Hematopoietic multipotent progenitor cell treated with erythropoietin and hydrocortisone succinate and interleukin-3 and kit ligand, for 4 days (in vitro differentiated cells): Measurements from ENCODE around the gene CLMP.
"Not testable (repeated sequence)": the region's sequence is repeated elsewhere in the genome, so short reads cannot be mapped to it uniquely, and the experiment has no call there.

Experiments used
- DNase-seq: peaks from one replicate; pipeline ENCODE4 v3.0.0-alpha.2; 2015

Gene CLMP

DNA sequence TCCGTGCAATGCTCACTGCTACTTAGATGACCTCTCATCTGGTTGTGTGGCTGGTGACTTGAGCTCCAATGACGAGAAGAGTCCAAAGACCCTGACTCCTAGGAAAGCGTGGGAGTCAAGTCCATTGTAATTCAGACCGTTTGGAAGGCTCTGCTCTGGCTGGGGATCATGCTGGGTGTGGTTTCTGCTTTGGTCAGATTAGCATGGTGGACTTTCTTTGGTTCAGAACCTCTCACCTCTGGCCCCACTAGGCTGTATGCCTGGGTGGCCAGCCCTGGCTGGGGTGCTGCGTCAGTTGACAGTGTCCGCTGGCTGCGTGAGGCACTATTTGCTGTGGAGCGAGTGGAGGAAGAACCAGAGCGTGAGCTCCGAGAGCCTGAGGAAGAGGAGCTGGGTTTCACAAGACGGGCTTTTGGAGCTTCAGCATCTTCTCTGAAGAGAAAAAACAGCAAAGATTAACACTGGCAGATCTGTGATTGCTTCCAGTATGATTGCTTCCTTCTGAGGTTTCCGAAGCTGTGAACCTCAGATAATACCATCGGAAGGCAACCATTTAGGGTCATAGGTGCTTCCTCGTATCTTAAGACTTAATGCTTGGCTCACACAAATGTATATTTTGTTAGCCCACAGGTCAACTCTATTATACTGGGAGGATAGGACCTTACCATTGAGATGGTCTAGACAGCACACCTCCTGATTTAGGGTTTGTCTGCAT, 121.5 kb downstream of the CLMP start:
- no peak for DNase-seq

DNA sequence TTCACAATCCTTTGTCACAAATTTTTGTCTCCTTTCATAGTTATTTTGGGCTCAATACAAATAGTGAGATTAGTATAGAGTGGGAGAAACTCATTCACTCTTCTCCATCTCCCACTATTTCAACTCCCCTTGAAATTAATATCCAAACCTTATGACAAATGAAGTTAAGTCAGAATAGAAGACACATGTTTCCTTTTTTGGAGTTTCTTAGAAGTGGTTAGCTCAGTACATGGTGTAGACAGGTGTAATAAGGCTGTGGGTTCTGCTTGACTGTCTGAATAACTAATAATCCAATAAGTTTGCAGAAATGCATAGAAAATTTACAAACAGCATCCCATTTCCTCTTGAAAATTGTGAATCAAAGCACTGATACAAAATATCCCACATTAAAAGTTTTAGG, 122.3 kb downstream of the CLMP start:
- no peak for DNase-seq

DNA sequence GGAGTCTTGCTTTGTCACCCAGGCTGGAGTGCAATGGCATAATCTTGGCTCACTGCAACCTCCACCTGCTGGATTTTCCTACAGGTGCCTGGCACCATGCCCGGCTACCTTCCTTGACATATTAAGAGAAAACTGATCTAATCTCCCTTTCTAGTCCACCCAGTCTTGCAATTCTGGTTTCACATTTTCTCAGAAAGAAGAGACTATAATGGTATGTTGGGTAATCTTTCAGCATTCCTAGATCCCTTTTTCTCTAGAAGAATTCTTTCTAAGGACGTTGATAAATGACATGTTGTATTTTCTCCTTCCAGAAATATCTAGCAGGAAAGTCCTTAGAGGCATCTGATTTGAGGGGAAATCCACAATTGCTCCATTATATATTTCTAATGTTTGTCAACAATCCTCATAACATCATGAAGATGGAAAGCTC, 122.7 kb downstream of the CLMP start:
- DNase-seq: no peak

DNA sequence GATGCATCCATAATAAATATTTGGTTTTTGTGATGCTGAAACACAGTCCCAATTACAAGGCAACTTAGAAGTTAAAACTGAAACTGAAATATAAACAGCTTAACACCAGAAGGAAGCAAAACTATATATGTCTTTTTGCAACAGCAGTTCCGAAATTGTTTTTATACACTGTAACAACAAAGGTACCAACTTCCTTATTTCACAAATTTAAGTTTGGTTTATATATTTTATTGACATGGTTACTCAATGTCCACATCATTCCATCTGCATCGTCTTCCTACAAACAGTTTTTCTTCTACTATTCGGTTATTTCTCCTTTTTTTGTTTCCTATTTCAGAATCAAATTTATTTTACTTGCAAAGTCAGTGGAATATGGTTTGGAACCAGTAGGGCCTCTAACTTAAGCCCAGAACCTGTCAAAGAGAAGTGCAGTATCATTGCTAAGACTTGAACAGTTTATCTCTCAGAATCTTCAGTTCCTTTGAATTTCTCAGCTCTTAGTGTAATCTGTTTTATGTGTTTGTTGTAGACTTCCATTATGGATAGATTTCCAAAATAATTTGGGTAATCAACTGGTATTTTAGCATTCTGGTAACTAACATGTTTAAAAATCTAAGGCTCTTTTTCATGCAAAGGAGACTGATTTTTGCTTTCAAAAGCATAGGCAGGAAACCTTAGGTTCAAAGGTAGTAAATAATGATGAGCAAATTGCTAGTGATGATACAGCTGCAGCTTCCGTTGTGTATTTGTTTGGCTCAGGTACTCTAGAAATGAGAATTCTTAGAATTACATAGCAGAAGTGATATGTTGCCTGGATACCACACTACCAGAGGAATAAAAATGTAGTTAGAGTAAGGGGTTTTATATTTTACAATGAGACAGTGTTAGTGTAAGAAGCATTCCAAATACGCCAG, 124.9 kb downstream of the CLMP start:
- peak; percentile 39 for DNase-seq

DNA sequence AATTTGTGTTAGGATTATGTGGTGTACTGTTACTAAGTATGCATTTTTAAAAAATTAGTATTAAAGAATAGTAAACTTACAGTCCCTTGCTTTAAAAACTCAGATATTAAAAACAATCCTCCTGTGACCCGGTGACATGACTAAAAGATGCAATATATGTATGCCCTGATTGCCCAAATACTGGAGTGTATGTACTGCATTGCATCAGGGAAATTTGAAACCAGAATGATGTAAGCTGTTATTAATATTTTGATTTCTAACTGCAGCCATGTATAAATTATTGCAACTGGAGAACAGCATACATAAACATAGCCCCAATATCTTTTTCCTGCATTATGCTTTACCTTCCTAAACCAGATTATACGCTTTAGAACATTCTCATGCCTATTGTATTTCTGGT, 129.4 kb downstream of the CLMP start:
- DNase-seq: no peak

DNA sequence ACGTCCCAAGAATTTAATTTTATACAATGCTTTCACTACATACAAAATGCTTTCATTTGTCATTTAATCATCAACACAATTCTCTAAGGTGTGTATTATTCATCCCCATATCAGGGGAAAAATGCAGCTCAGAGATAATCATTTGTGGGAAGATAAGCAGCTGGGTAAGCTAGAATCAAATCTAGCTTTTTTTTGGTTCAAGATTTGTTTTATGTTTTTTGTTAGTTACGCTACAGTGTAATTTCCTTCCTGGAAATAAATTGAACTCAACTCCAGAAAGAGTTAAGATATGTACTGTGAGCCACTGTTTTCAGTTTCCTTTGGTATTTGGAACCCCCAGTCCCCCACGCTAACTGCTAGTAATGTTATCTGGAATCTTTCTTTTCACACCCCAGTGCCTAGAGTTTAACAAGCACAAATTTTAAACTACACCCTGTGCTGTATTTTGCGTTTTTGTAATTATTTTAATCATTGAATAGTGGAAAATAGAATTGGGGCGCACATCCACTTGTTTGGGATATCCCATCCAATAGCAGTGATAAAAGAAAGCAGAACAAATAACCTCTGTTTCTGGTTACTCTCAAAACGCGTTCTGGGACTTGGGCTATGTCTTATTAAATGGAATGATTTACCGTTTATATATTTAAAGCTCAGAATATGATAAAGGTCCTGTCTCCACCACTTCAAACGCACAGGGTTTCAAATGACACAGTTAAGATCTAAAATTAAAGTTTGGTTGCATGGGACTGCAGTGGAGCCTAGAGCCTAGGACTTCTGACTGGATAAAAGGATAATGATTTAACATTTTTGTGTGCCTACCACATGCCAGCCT, 131.0 kb downstream of the CLMP start:
- peak; percentile 42 for DNase-seq

DNA sequence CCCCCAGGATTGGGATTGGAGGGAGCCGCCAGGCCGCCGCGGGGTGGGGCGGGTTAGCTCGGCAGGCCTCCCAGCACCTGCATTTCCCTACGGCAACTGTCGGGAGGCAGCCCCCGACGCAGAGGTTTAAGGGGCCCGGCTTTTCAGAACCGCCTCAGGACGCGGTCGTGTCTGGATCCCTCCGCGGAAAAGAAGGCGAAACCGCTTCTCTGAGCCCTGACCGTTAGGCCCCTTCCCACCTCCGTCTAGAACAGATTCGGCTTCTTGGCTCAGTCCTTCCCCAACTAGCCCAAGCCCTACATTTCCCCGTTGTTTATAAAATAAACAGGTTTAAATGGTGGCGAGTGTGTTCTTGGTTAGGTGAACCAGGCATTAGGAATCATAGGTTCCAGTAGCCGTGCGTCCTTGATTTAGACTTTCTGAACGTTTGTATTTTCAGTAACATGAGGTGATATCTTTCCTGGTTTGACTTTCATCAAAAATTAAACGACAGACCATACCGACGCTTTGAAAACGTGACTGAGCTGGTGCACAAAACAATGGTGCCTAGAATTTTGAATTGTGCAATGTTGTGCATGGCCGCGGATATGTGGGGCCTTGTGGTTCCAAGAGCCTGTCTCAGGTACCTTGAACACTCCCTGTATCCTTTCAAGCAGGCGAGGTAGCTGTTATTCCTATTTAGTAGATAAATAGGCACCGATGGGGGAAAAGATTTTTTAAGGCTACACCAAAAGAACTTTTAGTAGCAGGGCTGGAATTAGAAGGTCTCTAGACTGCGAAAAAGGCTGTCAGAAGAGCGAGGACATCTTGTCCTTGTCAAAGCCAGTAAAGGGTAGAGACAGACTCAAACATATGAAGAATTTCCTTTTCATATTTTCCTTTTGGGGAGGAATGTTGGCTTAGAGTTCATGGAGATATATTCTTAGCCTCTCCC, 131.9 kb downstream of the CLMP start:
- DNase-seq: peak; percentile 80

DNA sequence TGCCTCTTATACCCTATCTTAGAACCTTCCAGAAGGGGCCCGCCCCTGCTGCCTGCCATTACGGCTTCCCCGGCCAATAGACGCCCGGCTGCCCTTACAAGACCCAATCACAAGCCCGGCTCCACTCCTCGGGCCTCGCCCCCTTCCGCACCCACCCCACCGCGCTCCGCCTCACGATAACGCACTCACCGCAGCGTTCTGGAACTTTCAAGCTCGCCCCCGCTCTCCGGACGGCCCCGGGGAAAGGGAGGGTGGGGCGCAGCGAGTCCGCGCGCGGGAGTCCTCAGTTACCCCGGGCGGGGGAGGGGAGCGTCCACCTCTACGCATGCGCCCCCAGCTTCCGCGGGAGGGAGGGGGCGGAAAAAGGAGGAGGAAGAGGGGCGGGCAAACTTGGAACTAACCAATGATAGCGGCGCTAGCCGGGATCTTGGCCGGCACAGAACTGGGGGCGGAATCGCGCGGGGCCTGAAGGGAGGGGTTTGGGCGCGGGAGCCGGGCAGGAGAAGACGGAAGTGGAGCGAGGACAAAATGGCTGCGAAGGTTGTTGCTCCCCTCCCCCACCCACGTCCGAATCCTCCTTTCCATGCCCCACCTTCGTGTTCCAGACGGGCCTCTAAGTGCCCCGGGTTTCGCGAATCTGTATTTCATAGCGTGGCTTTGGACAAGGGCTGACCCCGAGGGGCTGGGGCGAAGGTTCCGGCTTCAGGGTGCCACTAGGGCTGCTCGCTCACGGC, 132.7 kb downstream of the CLMP start:
- peak; percentile 100 for DNase-seq

DNA sequence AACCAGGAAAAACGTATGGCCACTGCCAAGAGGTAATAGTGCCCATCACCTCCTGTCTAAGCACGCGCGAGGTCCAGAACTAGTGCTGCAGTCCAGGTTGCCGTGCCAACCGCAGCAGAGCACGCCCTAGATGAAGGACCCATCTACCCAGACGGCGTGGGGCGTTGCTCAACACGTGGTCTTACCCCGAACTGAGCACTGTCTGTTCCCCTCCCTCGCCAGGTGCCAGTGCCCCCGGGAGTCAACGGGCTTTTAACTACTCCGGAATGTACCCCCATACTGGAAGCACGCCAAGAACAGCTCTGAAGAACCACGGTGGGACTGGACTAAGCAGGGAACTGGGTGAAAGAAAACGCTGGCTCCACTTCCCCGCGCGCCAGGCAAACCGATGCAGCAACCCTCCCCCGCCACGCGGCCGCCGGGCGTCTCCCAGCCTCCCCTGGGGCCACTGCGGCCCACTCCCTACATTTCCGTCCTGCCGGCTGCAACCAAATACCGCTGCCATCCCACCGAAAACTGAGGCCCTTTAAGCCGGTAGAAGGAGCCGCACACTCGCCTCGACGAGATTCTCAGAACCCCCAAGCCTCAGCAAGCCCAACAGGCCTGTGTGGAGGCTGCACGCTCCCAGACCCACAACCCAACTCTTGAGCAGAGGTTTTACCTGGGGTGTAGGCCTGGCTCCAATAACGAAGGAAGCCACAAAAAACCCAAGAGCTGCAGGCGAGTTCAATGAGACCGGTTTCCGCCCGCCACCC, 133.5 kb downstream of the CLMP start, which contains the start of gene HSPA8:
TSS of gene HSPA8 (minus strand) at position 734 of the 755 bp plus-strand sequence. CDS start 812 bp downstream, outside the sequence.
- DNase-seq: peak; percentile 87

DNA sequence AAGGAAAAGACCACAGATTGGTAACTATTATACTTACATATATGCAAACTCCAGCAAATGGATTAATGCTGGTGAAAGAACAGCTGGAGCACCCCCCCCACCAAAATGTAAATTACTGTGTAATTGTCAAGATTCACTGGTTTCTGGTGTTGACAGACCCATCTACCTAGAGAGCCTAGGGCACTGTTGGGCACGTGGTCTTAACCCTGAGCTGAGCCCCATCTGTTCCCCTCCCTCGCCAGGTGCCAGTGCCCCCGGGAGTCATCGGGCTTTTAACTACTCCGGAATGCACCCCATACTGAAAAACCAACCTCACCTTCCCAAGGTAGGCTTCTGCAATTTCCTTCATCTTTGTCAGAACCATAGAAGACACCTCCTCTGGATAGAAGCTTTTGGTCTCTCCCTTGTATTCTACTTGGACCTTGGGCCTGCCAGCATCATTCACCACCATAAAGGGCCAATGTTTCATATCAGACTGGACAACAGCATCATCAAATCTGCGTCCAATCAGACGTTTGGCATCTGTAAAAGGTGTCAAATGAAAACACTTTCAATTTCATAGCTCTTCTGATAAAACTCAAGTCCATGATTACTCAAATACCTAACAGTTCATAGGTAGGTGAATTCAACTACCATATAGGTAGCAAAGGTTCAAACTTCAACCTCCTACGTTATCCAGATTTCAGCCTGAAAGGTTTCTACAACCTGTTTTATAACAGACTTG, 134.6 kb downstream of the CLMP start:
- peak; percentile 39 for DNase-seq

DNA sequence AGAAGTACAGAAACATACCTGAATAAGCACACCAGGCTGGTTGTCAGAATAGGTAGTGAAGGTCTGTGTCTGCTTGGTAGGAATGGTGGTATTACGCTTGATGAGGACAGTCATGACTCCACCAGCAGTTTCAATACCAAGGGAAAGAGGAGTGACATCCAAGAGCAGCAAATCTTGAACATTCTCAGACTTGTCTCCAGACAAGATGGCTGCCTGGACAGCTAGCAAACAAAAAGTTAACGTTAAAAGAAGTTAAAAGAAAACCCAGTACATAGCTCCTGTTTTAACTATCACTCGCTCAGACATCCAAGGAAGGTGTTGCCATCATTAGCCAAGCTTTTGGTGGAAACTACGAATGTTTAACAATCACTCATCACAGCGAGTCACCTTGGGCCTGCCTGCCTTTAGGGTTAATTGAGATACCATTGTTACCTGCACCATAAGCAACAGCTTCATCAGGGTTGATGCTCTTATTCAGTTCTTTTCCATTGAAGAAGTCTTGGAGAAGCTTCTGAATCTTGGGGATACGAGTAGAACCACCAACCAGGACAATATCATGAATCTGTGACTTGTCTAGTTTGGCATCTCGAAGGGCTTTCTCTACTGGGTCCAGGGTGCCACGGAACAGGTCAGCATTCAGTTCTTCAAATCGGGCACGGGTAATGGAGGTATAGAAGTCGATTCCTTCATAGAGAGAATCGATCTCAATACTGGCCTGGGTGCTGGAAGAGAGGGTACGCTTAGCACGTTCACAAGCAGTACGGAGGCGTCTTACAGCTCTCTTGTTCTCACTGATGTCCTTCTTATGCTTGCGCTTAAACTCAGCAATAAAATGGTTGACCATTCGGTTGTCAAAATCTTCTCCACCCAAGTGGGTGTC, 135.8 kb downstream of the CLMP start:
- not testable (repeated sequence) for DNase-seq

DNA sequence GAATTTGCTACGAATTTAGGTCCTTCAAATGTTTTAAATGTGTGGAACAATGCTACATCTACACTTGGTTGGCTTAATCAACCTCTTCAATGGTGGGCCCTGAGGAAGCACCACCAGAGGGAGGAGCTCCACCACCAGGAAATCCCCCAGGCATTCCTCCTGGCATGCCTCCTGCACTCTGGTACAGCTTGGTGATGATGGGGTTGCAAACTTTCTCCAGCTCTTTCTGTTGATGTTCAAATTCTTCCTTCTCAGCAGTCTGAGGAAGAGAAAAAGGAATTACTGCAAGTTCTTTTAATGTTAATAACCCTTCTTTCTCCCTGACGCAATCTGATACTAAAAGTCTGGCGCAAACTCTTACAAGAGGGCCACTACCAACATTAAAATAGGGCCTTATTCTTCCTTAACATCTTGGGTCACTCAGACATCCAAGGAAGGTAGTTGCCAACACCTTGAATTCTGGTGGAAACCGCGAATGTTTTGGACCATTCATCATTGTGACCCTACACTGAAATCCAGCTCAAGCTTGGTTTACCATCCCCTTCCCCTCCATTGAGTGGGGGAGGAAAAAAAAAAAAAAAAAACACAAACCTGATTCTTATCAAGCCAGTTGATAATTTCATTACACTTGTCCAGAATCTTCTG, 137.3 kb downstream of the CLMP start:
- no peak for DNase-seq

DNA sequence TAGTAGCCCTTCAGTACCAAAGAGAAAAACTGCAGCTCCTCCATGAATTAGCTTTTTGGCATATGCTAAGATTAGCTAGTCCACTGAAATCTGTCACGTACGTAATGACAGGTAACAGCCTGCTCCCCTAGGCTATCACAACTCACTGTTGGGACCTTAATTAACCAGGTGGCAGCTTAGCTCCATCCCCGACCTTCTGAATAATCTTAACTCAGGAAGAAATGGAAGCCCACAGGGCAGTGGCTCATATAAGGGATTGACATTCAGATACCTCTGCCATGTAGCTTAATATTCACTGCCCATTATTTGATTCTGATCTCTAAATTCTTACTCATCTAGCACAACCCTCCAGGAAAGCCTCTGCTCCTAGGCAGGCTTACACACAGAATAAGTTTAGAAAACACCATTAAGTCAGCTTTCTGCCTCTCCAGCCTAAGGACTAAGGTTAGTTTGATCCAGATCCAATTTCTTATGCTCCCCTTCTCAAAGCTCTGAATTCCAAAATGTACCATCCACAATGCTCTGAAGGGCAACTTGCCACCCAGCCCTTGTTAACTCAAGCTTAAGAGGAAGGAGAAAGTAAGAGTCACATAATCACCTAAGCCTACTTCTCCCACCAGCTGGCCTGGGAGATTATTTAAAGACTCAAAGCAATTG, 138.1 kb downstream of the CLMP start:
- DNase-seq: peak; percentile 19

DNA sequence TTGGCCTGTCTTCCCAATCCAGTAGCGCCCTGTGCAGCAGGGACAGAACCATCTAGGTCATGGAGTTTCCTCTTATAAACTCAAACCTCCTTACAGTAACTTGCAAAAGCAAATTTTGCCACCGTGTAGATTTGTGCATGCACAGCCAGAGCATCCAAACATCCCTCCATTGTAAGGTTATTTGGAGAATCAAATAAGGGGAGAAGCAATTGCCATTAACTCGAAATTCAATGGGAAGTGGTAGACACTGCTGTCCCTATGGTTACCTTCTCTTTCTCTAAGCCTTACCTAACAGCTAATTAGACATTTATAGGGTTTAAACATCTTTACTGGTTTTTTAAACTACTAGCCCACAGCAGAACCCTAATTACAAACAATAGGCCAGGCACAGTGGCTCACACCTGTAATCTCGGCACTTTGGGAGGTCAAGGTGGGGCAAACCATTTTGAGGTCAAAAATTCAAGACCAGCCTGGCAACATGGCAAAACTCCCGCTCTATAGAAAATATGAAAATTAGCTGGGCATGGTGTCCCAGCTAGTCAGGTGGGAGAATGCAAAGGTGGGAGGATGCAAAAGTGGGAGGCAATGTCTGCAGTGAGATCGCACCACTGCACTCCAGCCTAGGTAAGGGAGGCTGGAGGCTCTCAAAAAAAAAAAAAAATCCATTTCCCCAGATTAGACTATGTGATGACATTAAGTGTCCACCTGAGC, 139.7 kb downstream of the CLMP start:
- peak; percentile 35 for DNase-seq

DNA sequence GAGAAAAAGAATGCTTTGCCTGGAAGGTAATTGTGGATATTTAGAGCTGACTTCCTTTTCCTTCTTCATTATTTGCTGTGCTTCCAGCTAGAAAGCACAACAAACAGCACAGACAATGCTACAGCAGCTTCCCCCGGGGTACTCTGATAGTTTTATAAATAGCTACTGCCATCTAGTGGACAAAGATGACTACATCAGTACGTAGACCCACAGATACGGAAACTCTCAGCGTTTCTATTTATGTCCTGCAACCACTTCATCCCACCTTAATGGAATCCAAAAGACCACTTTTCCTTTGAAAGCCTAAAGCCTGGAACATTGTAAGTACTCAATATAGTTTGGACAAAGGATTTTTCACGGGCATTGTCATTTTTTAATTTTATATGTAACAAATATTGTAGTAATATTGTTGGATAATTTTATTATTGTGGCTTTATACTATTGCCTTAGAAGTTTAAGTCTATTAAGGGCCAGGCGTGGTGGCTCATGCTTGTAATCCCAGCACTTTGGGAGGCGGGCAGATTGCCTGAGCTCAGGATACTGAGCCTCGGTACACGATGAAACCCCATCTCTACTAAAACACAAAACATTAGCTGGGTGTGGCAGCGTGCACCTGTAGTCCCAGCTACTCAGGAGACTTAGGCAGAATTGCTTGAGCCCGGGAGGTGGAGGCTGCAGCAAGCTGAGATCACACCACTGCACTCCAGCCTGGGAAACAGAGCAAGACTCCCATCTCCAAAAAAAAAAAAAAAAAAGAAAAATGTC, 140.6 kb downstream of the CLMP start:
- DNase-seq: peak; percentile 93
